ENCODE results near the gene RNF8.

Gene RNF8

DNA sequence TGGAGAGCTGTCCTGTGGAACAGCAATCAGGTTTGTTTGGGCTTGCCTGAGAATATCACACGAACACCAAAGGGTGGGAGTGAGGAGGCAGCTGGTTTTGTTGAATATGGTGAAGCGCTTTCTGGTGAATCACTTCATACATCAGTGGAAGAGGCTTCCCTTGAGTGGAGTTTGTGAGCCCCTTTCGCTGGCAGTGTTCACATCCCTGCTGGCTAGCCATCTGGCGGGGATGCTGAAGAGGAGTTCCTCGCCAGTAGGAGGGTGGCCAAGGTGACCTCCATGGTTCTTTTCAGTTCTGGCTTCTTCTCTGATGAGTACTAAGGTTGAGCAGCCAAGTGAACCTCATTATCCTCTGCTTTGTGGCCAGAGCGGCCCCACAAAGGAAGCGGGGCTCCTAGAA lies 37.7 kb upstream of the RNF8 start:
- TF ChIP-seq, protein P1, sequence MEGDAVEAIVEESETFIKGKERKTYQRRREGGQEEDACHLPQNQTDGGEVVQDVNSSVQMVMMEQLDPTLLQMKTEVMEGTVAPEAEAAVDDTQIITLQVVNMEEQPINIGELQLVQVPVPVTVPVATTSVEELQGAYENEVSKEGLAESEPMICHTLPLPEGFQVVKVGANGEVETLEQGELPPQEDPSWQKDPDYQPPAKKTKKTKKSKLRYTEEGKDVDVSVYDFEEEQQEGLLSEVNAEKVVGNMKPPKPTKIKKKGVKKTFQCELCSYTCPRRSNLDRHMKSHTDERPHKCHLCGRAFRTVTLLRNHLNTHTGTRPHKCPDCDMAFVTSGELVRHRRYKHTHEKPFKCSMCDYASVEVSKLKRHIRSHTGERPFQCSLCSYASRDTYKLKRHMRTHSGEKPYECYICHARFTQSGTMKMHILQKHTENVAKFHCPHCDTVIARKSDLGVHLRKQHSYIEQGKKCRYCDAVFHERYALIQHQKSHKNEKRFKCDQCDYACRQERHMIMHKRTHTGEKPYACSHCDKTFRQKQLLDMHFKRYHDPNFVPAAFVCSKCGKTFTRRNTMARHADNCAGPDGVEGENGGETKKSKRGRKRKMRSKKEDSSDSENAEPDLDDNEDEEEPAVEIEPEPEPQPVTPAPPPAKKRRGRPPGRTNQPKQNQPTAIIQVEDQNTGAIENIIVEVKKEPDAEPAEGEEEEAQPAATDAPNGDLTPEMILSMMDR (IDR thresholded peaks at IDR 0.05), result no peak
- no peak for DNase-seq (ENCODE audit: low spot score)
- Histone ChIP-seq H3K27ac (no peak overlapping the region), H3K4me3 (no peak overlapping the region)

DNA sequence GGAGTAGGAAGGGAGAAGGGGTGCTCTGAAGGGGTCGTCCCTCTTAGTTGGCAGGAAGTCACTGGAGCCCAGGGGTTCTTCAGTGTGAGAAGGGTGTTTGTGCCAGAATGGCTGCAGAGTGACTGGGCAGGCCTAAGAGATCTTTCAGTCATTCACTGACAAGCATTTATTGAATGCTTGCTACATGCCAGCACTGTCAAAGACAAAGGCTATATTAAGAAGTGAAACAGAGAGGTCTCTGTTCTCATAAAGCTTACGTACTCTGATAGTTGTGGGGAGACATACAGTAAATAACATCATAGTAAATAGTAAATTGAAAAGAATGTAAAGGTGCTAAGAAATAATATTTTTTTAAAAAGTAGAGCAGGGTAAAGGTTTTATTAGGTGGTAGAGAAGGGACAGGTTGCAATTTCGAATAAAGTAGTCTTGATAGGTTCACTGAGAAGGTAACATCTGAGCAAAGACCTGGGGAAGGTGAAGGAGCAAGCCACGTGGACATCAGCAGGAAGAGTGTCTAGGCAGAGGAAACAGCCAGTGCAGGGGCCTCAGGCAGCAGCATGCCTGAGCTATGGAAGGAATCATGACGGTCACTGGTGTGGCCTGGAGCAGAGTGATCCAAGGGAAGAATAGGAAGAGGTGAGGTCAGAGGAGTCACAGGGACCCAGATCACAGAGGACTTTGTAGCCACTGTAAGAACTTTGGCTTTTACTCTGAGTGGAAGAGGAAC lies 36.3 kb upstream of the RNF8 start:
- TF ChIP-seq, protein P1 (IDR thresholded peaks at IDR 0.05), result no peak
- Histone ChIP-seq H3K27ac (no peak overlapping the region), H3K4me3 (no peak overlapping the region)
- DNase-seq (ENCODE audit: low spot score), result no peak

DNA sequence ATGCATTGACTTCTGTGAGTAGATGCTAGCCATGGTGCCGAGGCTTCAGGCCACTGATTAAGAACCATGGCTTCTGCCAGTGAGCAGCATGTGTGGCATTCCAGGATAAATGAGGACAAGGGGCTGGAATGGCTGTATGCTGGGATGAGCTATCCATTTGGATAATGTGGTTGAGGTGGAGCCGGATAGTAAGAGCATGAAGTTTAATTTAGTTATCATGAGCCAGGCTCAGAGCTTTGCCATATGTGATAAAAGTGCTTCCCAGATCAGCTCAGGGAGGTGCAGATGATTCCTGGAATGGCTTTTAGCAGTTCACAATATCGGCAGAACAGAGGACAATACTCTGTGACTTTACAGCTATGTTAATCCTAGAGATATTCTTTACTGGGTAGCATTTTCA lies 34.6 kb upstream of the RNF8 start:
- TF ChIP-seq, protein P1 (IDR thresholded peaks at IDR 0.05), result no peak
- no peak overlapping the region for H3K27ac ChIP-seq
- H3K4me3 ChIP-seq, result no peak overlapping the region
- no peak for DNase-seq (ENCODE audit: low spot score)

DNA sequence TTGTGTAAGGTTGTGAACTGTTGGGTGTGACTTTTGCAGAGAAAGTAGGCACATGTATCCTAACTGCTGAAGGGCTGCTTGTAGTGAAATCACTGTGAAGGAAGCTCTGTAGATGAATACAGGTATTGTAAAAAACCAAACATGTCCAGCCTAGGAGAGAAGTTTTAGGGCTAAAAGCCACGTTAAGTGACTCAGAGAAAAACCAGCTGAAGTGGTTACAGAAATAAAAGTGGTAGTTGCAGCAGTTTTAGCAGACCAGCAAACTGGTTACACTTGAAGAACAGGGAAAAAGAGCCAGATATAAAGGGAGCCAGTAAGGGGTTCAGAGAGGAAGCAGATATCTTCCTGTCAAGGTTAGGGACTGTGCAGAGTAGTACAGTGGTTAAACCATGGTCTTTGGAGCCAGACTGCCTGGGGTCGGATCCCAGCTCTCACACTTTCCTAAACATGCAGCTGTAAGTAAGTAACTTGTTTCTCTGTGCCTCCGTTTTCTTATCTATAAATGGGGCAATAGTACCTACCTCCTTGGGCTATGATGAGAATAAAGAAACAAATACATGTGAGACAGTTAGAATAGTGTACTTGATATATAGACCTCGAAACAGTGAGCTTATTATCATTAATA lies 33.8 kb upstream of the RNF8 start:
- DNase-seq (ENCODE audit: low spot score), result no peak
- Histone ChIP-seq H3K4me3 (no peak overlapping the region), H3K27ac (no peak overlapping the region)
- TF ChIP-seq, protein P1 (IDR thresholded peaks at IDR 0.05), result no peak

DNA sequence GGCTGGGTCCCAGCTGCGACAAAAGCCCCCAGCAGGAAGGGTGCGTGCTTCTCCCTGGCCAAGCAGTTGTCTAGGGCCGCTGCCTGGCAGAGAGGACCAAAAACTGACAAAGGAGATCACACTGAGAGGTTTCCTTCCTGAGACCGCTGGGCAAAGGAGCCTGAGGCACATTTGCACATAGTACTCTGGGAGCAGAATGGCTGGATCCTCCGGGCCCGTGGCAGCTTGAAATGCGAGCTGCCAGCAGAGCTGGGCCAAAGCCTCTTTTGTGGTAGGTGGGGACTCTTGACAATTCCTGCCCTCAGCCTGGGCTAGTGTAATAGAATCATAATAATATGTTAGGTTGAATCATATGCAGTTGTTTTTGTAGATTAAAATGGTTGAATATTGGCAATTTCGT lies 33.1 kb upstream of the RNF8 start:
- Histone ChIP-seq H3K4me3 (no peak overlapping the region), H3K27ac (no peak overlapping the region)
- TF ChIP-seq, protein P1 (IDR thresholded peaks at IDR 0.05), result no peak
- no peak for DNase-seq (ENCODE audit: low spot score)

DNA sequence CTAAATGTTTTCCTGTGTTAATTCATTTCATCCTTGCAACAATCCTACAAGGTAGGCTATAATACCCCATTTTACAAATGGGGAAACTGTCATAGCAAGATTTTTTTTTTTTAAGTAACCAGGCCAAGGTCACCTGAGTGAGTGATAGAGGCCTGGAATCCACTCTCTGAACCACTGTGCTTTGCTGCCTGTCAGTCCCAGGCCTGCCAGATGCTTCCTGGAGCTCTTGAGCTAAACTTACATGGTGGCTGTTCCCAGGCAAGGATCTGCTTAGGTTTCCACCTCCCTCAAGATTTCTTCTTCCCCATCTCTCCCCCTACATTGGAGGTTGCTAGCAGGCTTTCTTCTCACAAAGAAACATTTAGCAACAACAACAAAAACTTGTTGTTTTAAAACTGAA lies 32.7 kb upstream of the RNF8 start:
- H3K27ac ChIP-seq, result no peak overlapping the region
- no peak overlapping the region for H3K4me3 ChIP-seq
- DNase-seq (ENCODE audit: low spot score), result no peak
- TF ChIP-seq, protein P1 (IDR thresholded peaks at IDR 0.05), result no peak

Measured in coronary artery (tissue), 2 donors.